GM23248 (cell line): ENCODE results near the gene MSRB3. TPM values are rescaled to one million over a fixed set of nuclear protein-coding genes. Genes with fewer than 3 reads are reported as not detected.

Source experiments
- DNase-seq: peaks from one replicate; pipeline ENCODE4 v3.0.0-alpha.2; 2015
- H2AFZ ChIP-seq: fragments of 200-600 bp; sonication (generic); 2 replicates; pipeline ENCODE4 v1.6.1; 2016; ENCODE audit warnings: antibody characterized with exemption
- H3F3A ChIP-seq: fragments of 200-600 bp; sonication (generic); 2 replicates; pipeline ENCODE4 v1.6.1; 2016; ENCODE audit warnings: mild to moderate bottlenecking, antibody characterized with exemption, mixed run types; ENCODE audit not compliant: insufficient read depth
- H3K27ac ChIP-seq: fragments of 200-600 bp; sonication (generic); 2 replicates; pipeline ENCODE4 v1.5.1; 2016; ENCODE audit warnings: mild to moderate bottlenecking
- H3K27me3 ChIP-seq: fragments of 200-600 bp; sonication (generic); replicated peaks from 2 replicates; pipeline ENCODE4 v1.6.1; 2016; ENCODE audit warnings: mild to moderate bottlenecking; ENCODE audit not compliant: insufficient read depth
- H3K36me3 ChIP-seq: fragments of 200-600 bp; sonication (generic); 2 replicates; pipeline ENCODE4 v1.6.1; 2016; ENCODE audit warnings: low read depth, mild to moderate bottlenecking
- H3K4me1 ChIP-seq: fragments of 200-600 bp; sonication (generic); 2 replicates; pipeline ENCODE4 v1.6.1; 2016; ENCODE audit warnings: mild to moderate bottlenecking; ENCODE audit not compliant: insufficient read depth
- H3K4me2 ChIP-seq: fragments of 200-600 bp; sonication (generic); one replicate; pipeline ENCODE4 v1.6.1; 2016; ENCODE audit warnings: mild to moderate bottlenecking; ENCODE audit not compliant: unreplicated experiment
- H3K4me3 ChIP-seq: fragments of 200-600 bp; sonication (generic); 2 replicates; pipeline ENCODE4 v1.5.1; 2016; ENCODE audit warnings: mild to moderate bottlenecking
- H3K79me2 ChIP-seq: fragments of 200-600 bp; sonication (generic); 2 replicates; pipeline ENCODE4 v1.6.1; 2016; ENCODE audit warnings: mild to moderate bottlenecking; ENCODE audit not compliant: insufficient read depth
- H3K9ac ChIP-seq: fragments of 200-600 bp; sonication (generic); 2 replicates; pipeline ENCODE4 v1.6.1; 2016; ENCODE audit warnings: mild to moderate bottlenecking
- H3K9me2 ChIP-seq: fragments of 200-600 bp; sonication (generic); 2 replicates; pipeline ENCODE4 v1.6.1; 2016; ENCODE audit warnings: mixed run types, mild to moderate bottlenecking, moderate library complexity; ENCODE audit not compliant: insufficient read depth
- H3K9me3 ChIP-seq: fragments of 200-600 bp; sonication (generic); one replicate; pipeline ENCODE4 v1.6.1; 2017; ENCODE audit warnings: low read depth
- H4K20me1 ChIP-seq: fragments of 200-600 bp; sonication (generic); 2 replicates; pipeline ENCODE4 v1.6.0; 2016; ENCODE audit not compliant: insufficient read depth
- EZH2 ChIP-seq: fragments of 200-600 bp; sonication (generic); IDR thresholded peaks from 2 replicates; pipeline ENCODE4 v1.6.1; 2018; ENCODE audit warnings: antibody characterized with exemption, mild to moderate bottlenecking; ENCODE audit not compliant: insufficient read depth, poor library complexity, severe bottlenecking
- EZH2phosphoT487 ChIP-seq: fragments of 200-600 bp; sonication (generic); IDR thresholded peaks from 2 replicates; pipeline ENCODE4 v1.6.1; 2018; ENCODE audit warnings: antibody characterized with exemption, moderate library complexity, mild to moderate bottlenecking, low read depth; ENCODE audit not compliant: insufficient read depth
- WGBS, 2 experiments: methylation state at CpG; one replicate each; pipeline ENCODE4 v1.1.6; 2015 to 2017; ENCODE audit warnings: low lambda C conversion rate in 2 of 2, low coverage in 1 of 2; ENCODE audit errors: missing lambda C conversion rate in 2 of 2; 5-methylcytosine and 5-hydroxymethylcytosine counted together
- in situ Hi-C: fragments of 300-500 bp; cut with MboI; formaldehyde crosslinking; loops from 2 replicates; pipeline ENCODE4 v1.15.0; 2020
- polyA plus RNA-seq: library from polyadenylated mRNA; unstranded; fragments of >200 nt; fragmentation: Nextera tagmentation; extraction: Ambion mirVana; gene quantifications from 2 replicates; pipeline ENCODE4 v1.2.1, GENCODE V29; 2016
- total RNA-seq: library from RNA; depleted of rRNA; stranded (reverse); fragments of >200 nt; shearing (Covaris generic); gene quantifications from 2 replicates; pipeline ENCODE4 v1.2.3, GENCODE V29; 2014

MSRB3 gene
- total and polyA plus RNA-seq, 2 experiments from 2014 or later: 74.1 to 158 TPM

DNA sequence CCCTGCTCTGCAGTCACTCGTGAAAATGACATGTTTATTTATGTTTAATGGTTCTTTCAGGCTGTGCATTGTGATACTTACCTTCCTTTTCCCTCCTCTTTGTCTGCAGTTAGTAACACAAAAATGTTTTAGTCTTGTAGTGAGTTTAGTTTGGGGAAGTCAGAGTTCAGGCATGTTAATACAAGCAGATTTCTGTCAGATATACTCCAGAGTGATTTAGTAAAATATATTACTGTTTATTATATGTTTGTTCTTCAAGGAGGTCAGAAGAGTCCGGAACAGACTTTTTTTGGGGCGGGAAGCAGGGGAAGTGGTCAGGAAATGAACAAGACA, 28.7 kb downstream of the MSRB3 start:
- Histone ChIP-seq H4K20me1 (no peaks in the 10 kb centered on the region), H3K9me2 (no peaks in the 10 kb centered on the region), H2AFZ (no peak overlapping the region), H3K4me1 (peaks cover 57% of the 10 kb centered on the region), H3K27ac (peak overlapping the region; percentile 58), H3K4me3 (no peak overlapping the region), H3K4me2 (no peak overlapping the region), H3K9ac (no peak overlapping the region), H3K79me2 (peaks cover 94% of the 10 kb centered on the region), H3F3A (peaks cover 41% of the 10 kb centered on the region), H3K36me3 (0 out of 2 replicates have a peak, but pooled peaks cover 13% of the 10 kb centered on the region), H3K9me3 (no peaks in the 10 kb centered on the region), H3K27me3 (no peaks in the 10 kb centered on the region)
- 61 to 63% methylated on average over 3 of the region's 3 CpGs for WGBS, 2 experiments
- DNase-seq: no peak
- in situ Hi-C loops: loop anchor here (10.0 to 25.0 kb wide), 2 partner anchors 380 to 778 kb away; no protein-coding TSS in a partner anchor
- TF ChIP-seq EZH2: no peak
- TF ChIP-seq EZH2phosphoT487: no peak

GRCh38 chr12:65308006-65308405, 29.5 kb downstream of the MSRB3 start:
- Histone ChIP-seq H3K9me2 (no peaks in the 10 kb centered on the region), H4K20me1 (no peaks in the 10 kb centered on the region), H3K9me3 (no peaks in the 10 kb centered on the region), H3K4me2 (peak overlapping the region; percentile 47), H3K4me3 (peak overlapping the region; percentile 49), H3K27me3 (no peaks in the 10 kb centered on the region), H3K36me3 (0 out of 2 replicates have a peak, but pooled peaks cover 13% of the 10 kb centered on the region), H3K9ac (peak overlapping the region; percentile 19; the same call in 1 of the 2 replicates), H3K4me1 (peaks cover 55% of the 10 kb centered on the region), H3K27ac (peak overlapping the region; percentile 58), H3K79me2 (peaks cover 94% of the 10 kb centered on the region), H2AFZ (no peak overlapping the region), H3F3A (peaks cover 41% of the 10 kb centered on the region)
- in situ Hi-C loops: loop anchor here (10.0 to 25.0 kb wide), 2 partner anchors 379 to 777 kb away; no protein-coding TSS in a partner anchor
- TF ChIP-seq EZH2phosphoT487: no peak
- peak; percentile 45 for DNase-seq
- 12 to 13% methylated on average over 4 of the region's 4 CpGs for WGBS, 2 experiments

- peaks cover 41% of the 10 kb centered on the region for H3F3A ChIP-seq
- H3K9ac ChIP-seq: peak overlapping the region; percentile 14; the same call in 1 of the 2 replicates
- peak overlapping the region; percentile 49 for H3K4me3 ChIP-seq
- peak overlapping the region; percentile 47 for H3K4me2 ChIP-seq
- TF ChIP-seq EZH2phosphoT487 (no peak), EZH2 (no peak)
- no peaks in the 10 kb centered on the region for H3K9me3 ChIP-seq
- peak overlapping the region; percentile 58 for H3K27ac ChIP-seq
- H4K20me1 ChIP-seq: no peaks in the 10 kb centered on the region
- WGBS, 2 experiments: 3 to 8% methylated on average over 3 of the region's 3 CpGs
- in situ Hi-C loops: loop anchor here (10.0 to 25.0 kb wide), 2 partner anchors 379 to 776 kb away; no protein-coding TSS in a partner anchor
- peaks cover 93% of the 10 kb centered on the region for H3K79me2 ChIP-seq
- H3K36me3 ChIP-seq: 0 out of 2 replicates have a peak, but pooled peaks cover 13% of the 10 kb centered on the region
- H3K9me2 ChIP-seq: no peaks in the 10 kb centered on the region
- H3K27me3 ChIP-seq: no peaks in the 10 kb centered on the region
- no peak overlapping the region for H2AFZ ChIP-seq
- peak; percentile 76 for DNase-seq
- peaks cover 52% of the 10 kb centered on the region for H3K4me1 ChIP-seq
Observed at GRCh38 chr12:65308601-65309071, 30.2 kb downstream of the MSRB3 start.

DNA sequence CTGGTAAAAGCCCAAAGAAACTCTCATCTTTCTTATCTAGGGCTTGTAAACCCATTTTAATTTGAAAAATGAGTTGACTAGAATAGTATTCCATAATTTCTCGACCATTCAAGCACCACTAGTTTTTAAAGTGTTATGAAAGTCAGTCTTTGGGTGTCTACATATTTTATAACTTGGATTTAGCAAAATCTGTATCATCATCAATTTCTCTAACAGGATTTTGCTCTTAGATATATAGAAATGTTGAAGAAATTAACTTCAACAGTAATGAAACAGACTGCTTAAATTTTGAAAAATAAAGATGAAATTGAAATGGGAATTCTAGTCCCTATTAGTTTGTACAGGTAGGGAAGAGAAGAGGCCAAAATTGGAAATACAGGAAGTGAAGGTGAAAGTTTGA, 32.8 kb downstream of the MSRB3 start:
- Histone ChIP-seq H2AFZ (no peak overlapping the region), H3F3A (peaks cover 35% of the 10 kb centered on the region), H3K27ac (no peak overlapping the region), H3K9ac (no peak overlapping the region), H3K9me2 (no peaks in the 10 kb centered on the region), H3K4me2 (no peak overlapping the region), H4K20me1 (no peaks in the 10 kb centered on the region), H3K36me3 (0 out of 2 replicates have a peak, but pooled peaks cover 13% of the 10 kb centered on the region), H3K27me3 (no peaks in the 10 kb centered on the region), H3K9me3 (no peaks in the 10 kb centered on the region), H3K4me1 (peaks cover 50% of the 10 kb centered on the region), H3K4me3 (no peak overlapping the region), H3K79me2 (peaks cover 86% of the 10 kb centered on the region)
- DNase-seq: no peak
- in situ Hi-C loops: loop anchor here (25.0 kb wide), 1 partner anchor 376 kb away; no protein-coding TSS in a partner anchor
- no peak for TF ChIP-seq EZH2
- no peak for TF ChIP-seq EZH2phosphoT487
- WGBS, 2 experiments: 88 to 100% methylated on average over 1 of the region's 1 CpG
